Eye (tissue), 1 donor: ENCODE measurements around the gene FOXA3.
"Not testable (repeated sequence)": the region's sequence is repeated elsewhere in the genome, so short reads cannot be mapped to it uniquely, and the experiment has no call there.

Experiments
- DNase-seq: peaks from one replicate; pipeline ENCODE4 v3.0.0-alpha.2; 2015

FOXA3 gene

DNA sequence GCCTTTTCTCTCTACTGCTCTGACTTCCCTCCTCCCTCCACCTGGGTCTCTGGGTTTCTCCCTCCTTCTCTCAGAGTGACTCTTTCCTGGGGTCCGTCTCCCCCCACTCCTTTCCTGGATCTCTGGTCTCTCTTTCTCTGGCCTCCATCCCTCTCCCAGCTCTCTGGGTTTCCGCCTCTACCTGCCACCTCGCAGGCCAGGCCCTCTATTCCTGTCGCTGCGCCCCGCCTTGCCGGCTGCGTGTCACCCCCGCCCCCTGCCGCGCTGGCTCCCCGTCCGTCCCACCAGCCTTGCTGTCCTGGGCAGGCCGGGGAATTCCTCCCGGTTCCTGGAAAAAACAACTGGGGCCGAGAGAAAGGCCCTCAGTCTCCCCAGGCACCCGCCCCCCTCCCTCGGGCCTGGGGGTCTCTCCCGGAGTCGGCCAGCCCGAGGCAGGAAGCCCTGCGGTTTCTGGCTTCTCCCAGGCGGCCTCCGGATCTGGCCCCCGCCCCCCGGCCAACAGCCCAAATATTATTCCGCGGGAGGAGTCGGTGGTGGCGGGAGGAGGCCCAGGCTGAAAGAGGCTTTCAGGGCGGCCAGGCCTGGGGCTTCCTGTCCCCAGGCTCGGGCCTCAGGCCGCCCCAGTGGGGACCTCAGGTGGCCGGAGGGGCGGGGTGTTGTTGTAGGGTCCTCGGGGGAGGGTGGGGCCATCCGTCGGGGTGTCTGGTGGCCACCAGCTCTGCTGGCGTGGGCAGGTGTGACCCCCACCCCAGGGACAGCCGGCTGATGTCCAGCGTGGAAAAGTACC lies 12.5 kb downstream of the FOXA3 start:
- DNase-seq, result peak; percentile 58

DNA sequence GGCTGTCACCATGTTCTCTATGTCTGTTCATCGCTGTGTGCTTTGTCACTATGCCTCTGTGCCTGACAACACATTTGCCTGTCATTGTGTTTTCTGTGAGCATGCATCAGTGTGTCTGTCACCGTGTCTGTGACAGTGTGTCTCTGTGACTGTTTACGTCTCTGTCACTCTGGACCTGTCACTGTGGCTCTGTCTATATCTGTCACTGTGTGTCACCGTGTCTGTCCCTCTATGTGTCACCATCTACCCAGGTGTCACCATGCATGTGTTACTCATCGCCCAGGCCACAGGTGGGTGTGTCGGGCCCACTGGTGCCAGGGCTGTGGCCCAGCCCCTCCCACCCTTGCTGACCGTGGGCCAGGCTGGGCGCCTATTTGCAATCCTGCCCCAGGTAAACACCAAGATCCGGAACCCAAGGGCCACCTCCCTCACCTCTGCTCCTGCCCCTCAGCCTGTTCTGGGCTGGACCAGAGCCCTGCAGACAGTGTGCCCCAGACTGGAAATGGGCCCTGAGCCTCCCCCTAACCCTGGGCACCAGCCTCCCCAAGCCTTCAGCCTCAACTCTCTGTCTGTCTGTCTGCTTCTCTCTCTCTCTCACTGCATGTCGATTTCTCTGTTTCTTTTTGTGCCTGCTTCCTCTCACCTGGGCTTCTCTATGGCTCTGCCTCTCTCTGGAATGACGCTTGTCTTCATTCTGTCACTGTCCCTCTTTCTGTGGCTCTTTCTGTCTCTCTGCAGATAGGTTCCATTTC lies 14.1 kb downstream of the FOXA3 start:
- no peak for DNase-seq

DNA sequence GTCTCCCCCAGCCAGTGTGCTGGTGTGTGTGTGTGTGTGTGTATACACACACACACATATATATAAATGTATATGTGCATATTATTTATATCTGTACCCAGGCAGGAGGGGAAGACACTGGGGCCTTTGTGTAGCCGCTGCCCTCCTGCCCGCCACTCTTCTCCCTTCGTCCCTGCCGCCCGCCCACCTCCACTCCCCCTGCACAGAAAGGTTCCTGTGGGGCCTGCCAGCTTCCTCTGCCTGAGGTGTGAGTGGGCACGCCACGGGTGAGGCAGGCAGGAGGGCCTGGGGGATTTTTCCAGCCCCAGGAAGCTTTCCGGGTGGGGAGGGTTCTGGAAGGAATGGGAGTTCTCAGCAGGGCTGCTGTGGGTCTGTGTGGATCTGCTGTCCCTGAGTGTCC lies 14.9 kb downstream of the FOXA3 start:
- DNase-seq, result no peak

DNA sequence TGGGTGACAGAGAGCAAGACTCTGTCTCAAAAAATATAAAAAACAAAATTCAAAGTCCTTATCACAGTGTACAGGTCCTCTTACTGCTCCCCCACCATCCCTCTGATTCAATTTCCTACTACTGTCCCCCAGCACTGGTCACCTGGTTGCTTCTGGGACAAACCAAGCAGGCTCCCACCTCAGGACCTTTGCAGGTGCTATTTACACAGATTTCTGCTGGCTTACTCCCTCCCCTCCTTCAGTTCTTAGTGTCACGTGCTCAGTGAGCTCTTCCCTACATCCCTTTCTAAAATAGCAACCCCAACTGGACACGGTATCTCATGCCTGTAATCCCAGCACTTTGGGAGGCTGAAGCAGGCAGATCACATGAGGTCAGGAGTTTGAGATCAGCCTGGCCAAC lies 15.8 kb downstream of the FOXA3 start:
- DNase-seq, result no peak

DNA sequence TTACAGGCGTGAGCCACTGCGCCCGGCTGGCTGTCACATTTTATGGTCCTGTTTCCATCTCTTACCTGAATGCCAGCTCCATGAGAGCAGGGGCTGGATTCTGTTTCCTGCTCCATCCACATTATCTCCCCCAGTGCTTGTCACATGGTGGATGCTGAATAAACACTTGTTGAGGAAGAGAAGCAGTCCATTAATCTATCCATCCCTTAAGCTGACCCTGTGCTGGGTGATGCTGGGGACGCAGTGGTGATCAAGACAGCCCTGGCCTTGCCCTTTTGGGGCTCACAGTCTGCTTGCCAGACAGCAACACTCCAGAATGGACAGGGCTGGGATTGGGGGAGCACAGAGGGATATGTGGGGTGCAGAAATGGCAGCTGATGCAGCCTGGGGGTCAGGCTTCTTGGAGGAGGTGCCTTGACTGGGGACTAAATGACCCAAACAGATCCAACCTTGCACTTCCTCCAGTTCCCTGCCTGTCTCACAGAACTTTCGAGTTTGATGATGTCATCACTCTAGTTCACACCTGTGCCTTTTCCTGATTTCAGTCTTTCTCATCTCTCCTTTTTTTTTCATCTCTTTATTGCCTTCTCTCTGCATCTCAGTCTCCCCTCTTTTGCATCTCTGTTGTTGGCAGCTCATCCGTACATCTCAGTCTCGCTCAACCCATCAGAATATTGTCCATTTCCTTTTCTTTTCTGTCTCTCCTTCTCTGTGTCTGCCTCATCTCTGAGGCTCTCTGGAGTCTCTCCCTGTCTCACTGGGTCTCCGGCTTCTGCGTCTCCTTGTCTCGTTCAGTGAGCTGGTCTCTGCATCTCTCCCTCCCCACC lies 17.2 kb downstream of the FOXA3 start:
- no peak for DNase-seq

DNA sequence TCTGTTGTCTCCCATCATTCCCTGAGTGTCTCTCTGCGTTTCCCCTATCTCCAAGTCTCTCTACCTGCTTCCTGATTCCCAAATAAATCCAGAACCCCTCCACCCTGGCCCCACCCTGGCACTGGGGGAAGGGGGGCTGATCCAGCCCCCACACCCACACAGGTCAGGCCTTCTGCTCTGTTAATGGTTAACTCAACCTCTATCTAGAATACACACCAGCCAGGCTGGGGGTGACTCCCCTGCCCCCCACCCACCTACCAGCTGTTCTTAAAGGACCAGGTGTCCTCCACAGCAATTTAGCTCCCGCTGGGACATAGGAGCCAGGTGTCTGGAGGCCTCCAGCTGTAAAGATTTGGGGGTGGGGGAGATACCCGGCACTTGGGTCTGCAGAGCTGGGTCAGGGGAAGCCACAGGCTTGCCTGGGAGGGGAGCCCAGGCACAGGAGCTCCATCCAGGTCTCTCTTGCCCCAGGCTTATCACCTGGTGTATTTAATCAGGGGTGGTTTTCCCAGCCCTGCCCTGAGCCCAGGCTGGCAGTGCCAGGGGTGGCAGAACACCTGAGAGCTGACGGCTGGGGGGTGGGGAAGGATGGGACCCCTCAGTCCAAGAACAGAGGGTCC lies 17.9 kb downstream of the FOXA3 start:
- no peak for DNase-seq

DNA sequence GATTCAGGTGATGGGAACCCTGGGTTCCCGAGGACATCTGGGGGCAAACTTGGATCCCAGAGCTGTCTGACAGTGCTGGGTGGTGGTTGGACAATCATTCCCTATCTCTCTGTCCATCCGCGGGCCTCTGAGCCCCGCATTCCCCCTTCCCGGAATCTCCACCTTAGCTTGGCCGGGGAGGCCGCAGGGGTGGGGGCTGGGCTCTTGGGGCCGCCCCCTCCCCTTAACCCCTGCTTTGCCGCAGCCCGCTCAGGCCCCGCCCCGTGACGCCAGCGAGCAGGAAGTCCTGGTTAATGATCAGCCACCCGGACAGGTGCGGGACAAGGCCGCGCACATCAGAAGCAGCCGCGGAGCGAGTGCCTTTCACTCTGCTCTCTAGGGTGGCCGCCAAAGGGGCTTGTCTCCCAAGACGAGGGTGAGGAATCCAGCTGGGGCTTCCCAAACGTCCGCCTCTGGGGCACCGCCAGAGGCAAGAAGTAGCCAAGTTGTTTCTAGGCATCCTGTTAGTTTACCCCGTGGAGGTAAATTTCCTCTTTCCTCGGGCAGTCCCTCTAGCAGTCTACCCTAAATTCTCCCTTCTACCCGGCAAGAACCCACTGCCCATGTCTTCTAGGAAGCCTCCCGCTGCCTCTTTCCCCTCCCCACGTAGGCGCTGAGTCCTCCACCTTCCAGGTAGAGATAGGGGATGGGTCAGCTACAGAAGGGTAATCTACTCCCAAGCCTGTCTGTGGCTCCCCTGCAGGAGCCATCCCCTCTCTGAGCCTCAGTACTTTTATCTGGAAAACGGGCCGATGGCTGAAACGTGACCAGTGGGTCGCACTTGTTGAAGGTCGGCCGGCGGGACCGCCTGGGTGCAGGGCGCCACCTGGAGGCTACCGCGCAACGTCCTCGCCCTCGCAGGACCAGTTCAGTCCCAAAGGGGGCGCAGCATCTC lies 18.8 kb downstream of the FOXA3 start:
- DNase-seq, result peak; percentile 93

DNA sequence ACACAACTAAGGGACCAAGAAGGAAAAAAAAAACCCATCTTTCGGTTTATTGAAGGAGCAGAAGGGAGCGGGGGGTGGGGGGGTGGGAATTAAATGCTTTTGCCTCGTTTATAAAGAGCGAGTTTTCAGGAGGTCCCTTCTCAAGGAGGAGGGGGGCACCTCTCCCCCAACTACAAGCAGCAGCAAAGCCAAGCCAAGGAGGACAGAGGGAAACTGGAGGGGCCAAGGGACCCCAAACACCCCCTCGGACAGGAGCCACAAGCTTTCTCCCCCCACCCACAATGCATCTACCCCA lies 19.4 kb downstream of the FOXA3 start:
- DNase-seq, result no peak

DNA sequence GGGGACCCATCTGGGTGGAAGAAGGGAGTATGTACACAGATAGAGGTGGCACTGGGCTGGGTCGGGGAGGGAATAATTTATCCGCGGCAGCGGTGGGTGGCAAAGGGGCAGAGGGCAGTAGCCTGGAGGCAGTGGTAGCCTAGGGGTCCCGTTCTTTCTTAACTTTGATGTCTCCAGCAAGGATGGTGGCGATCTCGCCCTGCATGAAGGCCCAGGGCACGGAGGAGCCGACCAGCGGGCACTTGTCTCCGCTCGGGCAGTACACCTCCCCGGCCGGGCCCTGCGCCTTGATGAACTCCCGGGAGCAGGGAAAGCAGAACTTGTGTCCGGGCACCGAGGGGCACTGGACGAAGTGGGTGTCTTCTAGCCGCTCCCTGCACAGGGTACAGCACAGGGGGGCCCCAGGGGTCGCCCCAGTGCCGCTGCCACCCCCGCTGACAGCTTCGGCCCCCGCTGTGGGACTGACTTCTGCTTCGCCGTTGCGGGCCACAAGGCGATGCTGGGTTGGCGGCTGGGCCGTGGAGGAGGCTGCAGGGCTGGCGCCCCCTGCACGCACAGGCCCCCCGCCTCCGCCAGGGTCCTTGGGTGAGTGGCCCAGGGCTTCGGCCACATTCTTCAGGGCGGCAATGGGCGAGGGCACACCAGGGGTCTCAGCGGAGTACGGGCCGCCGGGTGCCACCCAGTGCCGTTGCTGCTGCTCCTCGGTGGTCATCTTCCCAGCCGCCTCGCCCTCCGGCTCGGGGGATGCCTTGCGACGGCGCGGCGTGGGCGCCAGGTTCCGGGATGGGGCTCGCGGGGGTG lies 20.0 kb downstream of the FOXA3 start:
- no peak for DNase-seq

DNA sequence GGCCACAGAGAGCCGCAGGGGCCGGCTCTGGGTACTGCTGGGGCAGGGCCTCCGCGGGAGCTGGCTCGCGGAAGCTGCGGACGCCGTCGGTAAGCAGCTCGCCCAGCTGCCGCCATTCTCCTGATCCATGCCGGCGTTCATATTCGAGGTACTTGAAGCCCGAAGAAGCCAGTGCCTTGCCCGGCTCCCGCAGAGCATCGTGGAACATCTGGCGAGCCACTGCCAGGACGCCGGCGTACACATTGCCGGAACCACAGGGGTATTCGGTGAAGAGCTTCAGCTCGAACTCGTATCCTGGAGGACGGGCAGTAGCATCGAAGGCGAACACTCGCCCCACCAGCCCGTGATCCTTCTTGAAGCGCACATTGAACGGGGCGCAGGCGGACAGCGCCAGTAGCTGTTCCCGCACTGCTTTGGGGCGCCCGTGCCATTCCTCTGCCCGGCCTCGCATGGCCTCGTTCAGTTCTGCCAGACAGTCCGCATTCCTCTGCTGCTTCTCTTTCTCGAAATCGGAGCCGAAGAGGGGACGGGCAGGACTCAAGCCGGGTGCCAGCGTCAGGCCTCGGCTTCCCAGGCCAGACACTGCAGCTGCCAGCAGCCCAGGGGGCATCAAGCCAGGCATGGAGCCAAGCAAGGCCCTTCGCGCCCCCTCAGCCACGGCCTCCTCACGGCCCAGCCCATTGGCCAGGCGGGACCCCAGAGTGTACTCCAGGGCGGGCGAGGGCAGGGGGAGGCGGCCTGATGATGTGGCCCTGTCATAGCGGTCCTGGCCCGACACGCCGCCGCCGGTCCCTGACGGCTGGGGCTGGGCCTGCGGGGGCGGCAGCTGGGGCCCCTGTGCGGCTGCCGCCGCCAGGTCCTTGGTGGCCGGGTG lies 20.8 kb downstream of the FOXA3 start:
- peak; percentile 41 for DNase-seq

DNA sequence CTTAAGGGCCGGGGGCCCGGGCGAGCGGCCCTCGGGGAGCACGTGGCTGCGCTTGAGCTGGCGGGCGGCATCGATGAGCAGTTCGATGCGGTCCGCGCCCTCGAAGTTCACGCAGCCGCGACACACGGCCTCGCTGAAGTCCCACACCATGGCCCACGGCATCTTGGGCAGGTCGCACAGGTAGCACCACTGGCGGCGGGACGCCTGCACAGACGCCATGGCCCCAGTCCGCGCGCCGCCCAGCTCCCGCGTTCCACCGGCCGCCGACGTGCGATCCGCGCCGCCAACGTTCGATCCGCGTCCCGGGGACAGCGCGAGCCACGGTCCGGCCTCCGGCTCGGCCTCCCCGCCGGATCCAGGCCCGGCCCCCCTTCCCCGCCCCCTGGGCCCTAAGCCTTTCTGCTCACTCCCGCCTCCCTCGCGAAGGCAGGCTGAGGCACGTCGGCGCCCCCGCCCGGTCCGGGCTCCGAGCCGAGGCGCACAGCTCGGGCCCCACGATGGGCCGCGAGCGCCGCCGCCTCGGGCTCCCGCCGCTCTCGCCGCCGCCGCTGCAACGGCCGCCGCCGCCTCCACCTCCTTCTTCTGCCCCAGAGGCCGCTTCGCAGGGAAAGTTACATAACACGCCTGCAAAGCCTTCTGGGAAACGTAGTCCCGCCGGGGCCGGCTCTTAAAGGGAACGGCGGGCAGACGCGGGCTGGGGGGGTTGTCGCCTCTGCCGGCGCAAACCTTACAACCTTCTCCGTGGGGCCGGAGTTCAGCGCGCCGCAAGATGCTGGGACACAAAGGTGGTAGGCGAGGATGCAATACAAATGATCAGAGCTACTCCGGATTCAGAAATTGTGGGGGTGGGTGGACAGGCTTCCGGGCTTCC lies 21.7 kb downstream of the FOXA3 start, which contains the start of gene IRF2BP1:
IRF2BP1 (minus strand) TSS at position 586 of the 871 bp plus-strand sequence; CDS start at position 219, 367 bp downstream.
- peak; percentile 97 for DNase-seq

DNA sequence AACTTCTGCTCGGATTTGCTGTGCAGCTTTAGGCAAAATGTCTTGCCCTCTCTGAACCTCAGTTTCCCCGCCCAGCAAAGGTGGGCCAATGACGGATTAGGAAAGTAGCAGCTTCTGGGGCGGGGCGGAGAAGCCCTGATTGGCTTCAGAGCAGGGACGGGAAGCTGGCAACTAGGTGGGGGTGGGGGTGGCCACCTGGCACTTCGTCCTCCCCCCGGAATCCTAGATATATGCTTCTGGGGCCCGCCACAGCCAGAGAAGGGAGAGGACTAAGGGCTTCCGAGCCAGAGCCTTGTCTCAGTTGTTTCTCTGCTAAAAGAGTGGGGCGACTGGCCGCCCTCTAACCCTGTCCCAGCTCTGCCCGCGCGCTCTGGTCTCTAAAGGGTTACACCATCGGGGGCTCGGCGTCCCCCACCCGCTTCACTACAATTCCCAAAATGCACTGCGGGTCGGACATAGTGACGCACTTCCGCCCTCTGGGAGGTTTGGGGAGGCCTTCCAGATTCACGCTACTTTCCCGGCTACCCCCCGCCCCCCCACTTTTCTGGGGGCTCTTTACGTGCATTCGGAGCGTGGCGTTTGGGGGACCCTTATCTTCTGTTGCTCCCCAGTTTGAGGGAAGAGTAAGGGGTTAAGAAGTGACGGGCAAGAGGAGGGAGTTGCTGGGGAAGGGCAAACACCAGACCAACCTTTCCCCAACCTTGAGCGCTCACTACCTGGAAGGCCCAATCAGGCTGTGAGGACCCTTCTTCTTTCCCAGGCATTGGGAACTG lies 22.5 kb downstream of the FOXA3 start:
- DNase-seq, result peak; percentile 99

DNA sequence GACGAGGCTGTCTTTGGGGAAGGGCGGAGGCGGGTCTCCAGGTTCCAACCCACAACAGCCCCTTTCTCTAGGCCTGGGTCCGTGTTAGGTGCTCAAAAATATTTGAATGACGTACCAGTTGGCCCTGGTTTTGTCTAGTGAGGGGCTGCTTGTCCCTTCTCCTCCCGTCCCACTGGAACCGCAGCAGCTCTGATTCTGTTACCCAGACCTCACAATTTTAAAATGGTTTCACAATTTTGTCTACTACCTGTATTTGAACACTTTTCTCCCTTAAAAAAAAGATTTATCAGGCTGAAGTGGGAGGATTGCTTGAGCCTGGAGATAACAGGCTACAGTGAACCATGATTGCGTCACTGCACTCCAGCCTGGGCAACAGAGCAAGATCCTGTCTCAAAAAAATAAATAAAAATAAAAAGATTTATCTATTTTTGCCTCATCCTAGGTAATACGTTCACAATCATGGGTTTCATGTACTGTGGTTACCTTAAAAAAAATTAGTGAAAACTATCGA lies 23.1 kb downstream of the FOXA3 start:
- DNase-seq, result no peak

DNA sequence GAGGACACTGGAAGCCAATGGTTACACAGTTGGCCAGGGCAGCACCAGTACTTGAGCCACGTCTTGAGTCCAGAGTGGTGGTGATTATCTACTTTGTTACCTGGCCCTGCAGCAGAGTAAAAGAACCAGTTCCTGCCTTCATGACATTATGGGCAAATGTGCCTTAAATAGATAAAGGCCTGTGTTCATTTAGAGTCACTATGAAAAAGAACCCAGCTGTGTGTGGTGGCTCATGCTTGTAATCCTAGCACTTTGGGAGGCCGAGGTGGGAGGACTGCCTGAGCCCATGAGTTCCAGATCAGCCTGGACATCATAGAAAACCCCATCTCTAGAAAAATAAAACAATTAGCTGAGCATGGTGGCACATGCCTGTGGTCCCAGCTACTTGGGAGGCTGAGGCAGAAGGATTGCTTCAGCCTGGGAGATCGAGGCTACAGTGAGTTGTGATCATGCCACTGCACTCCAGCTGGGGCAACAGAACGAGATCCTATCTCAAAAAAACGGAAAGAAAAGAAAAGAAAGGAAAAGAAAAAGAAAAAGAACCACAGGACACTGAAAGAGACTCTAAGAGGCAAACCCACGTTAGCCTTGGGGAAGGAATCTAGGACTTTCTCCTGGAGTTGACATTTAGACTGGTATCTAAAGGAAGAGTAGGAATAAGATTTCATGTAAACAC lies 25.2 kb downstream of the FOXA3 start:
- no peak for DNase-seq

DNA sequence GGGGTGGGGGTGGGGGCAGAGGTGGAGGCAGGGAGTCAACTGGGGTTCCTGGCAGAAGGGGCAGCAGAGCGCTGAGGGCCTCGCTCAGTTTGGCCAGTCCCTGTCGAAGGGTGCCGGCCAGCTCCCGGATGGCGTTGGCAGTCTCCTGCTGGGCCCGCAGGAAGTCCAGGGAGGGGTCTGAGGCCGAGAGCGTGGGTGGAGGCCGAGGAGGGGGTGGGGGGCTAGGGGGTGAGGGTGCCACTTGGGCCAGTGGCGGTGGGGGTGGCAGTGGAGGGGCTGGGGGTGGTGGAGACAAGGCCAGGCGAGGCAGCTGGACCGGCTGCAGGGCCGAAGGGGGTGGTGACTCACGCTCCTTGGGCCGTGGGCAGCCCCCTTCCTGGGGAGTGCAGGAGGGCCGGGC lies 26.8 kb downstream of the FOXA3 start:
- no peak for DNase-seq

DNA sequence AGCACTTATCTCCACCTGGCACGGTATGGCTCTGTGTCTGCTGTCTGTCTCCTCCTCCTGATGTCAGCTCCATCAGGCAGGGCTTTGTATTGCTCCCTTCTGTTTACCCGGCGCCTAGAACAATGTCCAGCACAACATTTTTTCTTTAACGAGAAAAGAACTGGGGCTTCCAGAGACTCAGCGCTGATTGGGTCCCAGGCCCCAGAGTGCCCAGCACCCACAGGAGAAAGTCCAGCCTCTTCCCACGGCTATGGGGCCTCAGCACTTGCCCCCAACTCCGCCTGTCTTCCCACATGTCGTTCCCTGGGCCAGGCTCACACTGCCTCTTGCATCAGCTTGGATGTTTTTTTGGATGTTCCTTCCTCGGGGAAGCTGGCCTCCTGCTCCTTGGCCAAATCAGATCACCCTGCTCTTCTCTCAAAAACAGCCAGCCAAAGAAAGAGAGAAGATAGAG lies 31.4 kb downstream of the FOXA3 start:
- no peak for DNase-seq

DNA sequence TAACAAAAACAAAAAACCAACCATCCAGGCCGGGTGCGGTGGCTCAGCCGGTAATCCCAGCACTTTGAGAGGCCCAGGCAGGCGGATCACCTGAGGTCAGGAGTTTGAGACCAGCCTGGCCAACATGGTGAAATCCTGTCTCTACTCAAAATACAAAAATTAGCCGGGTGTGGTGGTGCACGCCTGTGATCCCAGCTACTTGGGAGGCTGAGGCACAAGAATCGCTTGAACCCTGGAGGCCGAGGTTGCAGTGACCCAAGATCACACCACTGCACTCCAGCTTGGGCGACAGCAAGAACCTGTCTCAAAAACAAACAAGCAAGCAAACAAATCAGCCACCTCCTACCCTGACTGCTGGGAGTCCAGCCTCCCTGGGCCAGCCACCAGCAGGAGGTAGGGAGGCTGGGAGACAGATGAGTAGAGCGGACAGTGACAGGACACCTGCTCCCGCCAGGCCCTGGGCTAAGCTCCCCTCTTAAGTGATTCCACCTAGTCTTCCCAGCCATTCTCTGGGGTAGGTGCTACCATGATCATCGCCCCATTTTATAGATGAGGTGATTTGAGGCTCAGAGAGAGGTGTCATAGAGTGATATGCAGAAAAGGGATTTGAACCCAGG lies 32.0 kb downstream of the FOXA3 start:
- DNase-seq, result not testable (repeated sequence)
